Sigmoid colon (tissue), 4 donors: ENCODE measurements around the gene LAMTOR2.

Experiments
- EP300 ChIP-seq, 4 donors: sonication (generic); formaldehyde crosslinking; IDR thresholded peaks; one replicate each; pipeline ENCODE4 v1.6.1; 2017; ENCODE audit warnings: antibody characterized with exemption in 4 of 4
- POLR2A ChIP-seq, 2 donors: fragments of 450-650 bp; IDR thresholded peaks; one replicate each; pipeline ENCODE4 v1.6.1; 2016; ENCODE audit warnings: antibody characterized with exemption in 2 of 2, mild to moderate bottlenecking in 2 of 2, moderate library complexity in 2 of 2
- POLR2AphosphoS5 ChIP-seq, 4 donors: sonication (generic); formaldehyde crosslinking; IDR thresholded peaks; one replicate each; pipeline ENCODE4 v1.6.1; 2017; ENCODE audit warnings: antibody characterized with exemption in 4 of 4
- TF ChIP-seq, protein P1 (sequence below), 4 experiments: fragments of 450-650 bp in 3 of 4; fragments of 200-600 bp in 1 of 4; IDR thresholded peaks; one replicate each; pipeline ENCODE4 v1.5.1; 2016 to 2019; ENCODE audit warnings: antibody characterized with exemption in 4 of 4, mild to moderate bottlenecking in 3 of 4, moderate library complexity in 2 of 4

DNA sequence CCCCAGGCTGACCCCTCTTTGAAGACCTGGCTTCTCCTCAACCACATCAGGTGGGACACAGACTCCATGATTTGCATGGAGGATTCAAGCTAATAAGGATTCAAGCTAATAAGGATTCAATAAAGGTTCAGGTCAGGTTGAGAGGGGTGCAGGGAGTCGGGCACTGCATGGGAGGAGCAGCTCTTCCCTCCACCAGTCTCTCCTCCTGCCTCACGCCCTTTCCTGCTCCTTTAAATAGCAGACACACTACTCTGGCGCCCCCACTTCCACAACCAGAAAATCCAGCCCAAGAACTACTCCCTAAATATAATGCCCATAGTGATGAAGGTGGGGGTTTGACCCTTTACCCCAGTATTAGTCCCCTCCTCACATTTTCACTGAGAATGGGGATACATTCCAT lies 20.6 kb downstream of the LAMTOR2 start:
- TF ChIP-seq, protein P1, sequence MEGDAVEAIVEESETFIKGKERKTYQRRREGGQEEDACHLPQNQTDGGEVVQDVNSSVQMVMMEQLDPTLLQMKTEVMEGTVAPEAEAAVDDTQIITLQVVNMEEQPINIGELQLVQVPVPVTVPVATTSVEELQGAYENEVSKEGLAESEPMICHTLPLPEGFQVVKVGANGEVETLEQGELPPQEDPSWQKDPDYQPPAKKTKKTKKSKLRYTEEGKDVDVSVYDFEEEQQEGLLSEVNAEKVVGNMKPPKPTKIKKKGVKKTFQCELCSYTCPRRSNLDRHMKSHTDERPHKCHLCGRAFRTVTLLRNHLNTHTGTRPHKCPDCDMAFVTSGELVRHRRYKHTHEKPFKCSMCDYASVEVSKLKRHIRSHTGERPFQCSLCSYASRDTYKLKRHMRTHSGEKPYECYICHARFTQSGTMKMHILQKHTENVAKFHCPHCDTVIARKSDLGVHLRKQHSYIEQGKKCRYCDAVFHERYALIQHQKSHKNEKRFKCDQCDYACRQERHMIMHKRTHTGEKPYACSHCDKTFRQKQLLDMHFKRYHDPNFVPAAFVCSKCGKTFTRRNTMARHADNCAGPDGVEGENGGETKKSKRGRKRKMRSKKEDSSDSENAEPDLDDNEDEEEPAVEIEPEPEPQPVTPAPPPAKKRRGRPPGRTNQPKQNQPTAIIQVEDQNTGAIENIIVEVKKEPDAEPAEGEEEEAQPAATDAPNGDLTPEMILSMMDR (IDR thresholded peaks at IDR 0.05): no peak
- TF ChIP-seq POLR2A (IDR thresholded peaks at IDR 0.05) (no peak), EP300 (IDR thresholded peaks at IDR 0.05) (no peak), POLR2AphosphoS5 (IDR thresholded peaks at IDR 0.05) (no peak)
